HL-60 (cell line): ENCODE results near the gene MAP3K8.

Experiments
- DNase-seq, 2 experiments: peaks; one replicate each; pipeline ENCODE4 v3.0.0-alpha.2; 2010 to 2020; ENCODE audit warnings: low read depth in 1 of 2, low spot score in 1 of 2
- H3K27ac ChIP-seq: fragments of 250-450 bp; sonication (Bioruptor Pico); replicated peaks from 2 replicates; pipeline ENCODE4 v1.5.1; 2020; ENCODE audit warnings: mild to moderate bottlenecking, moderate library complexity
- H3K27me3 ChIP-seq: fragments of 250-450 bp; sonication (Bioruptor Pico); 2 replicates; pipeline ENCODE4 v1.5.1; 2021; ENCODE audit warnings: mild to moderate bottlenecking, moderate library complexity; ENCODE audit not compliant: insufficient read depth, poor library complexity, severe bottlenecking
- H3K4me3 ChIP-seq: replicated peaks from 2 replicates; pipeline ENCODE4 v1.5.1; 2011; ENCODE audit warnings: mild to moderate bottlenecking, control low read depth, low read length; ENCODE audit not compliant: insufficient read depth
- CTCF ChIP-seq: IDR thresholded peaks from one replicate; pipeline ENCODE4 v1.5.1; 2011; ENCODE audit warnings: low read length, control low read depth, inconsistent platforms; ENCODE audit not compliant: insufficient read depth
- GABPA ChIP-seq: IDR thresholded peaks from 2 replicates; pipeline ENCODE4 v1.6.1; 2012; ENCODE audit warnings: low read depth
- POLR2AphosphoS5 ChIP-seq: IDR thresholded peaks from 2 replicates; pipeline ENCODE4 v1.6.1; 2012; ENCODE audit warnings: low read depth
- REST ChIP-seq: IDR thresholded peaks from 2 replicates; pipeline ENCODE4 v1.6.1; 2012; ENCODE audit warnings: low read depth; ENCODE audit not compliant: insufficient replicate concordance
- SPI1 ChIP-seq: IDR thresholded peaks from 2 replicates; pipeline ENCODE4 v1.6.1; 2012; ENCODE audit warnings: low read depth, mild to moderate bottlenecking, borderline replicate concordance

The MAP3K8 gene

GRCh38 chr10:30462513-30462912 lies 28.5 kb downstream of the MAP3K8 start:
- DNase-seq: peak in 1 of 2 experiments; percentile 52
- TF ChIP-seq REST (no peak), CTCF (no peak), SPI1 (no peak)
- Histone ChIP-seq H3K27me3 (no peaks in the 10 kb centered on the region), H3K4me3 (no peak overlapping the region), H3K27ac (peak overlapping the region; percentile 45; the same call in 1 of the 2 replicates)

- DNase-seq: peak in 1 of 2 experiments; percentile 37
- Histone ChIP-seq H3K27ac (no peak overlapping the region), H3K27me3 (no peaks in the 10 kb centered on the region), H3K4me3 (no peak overlapping the region)
- no peak for TF ChIP-seq POLR2AphosphoS5
- TF ChIP-seq REST: no peak
- TF ChIP-seq CTCF: no peak
- no peak for TF ChIP-seq SPI1
- TF ChIP-seq GABPA: no peak
Measured at GRCh38 chr10:30463944-30464451, 30.0 kb downstream of the MAP3K8 start.

GRCh38 chr10:30464675-30465074 lies 30.7 kb downstream of the MAP3K8 start:
- Histone ChIP-seq H3K4me3 (no peak overlapping the region), H3K27me3 (no peaks in the 10 kb centered on the region), H3K27ac (no peak overlapping the region)
- DNase-seq: no peak
- TF ChIP-seq CTCF (no peak), SPI1 (no peak)

DNA sequence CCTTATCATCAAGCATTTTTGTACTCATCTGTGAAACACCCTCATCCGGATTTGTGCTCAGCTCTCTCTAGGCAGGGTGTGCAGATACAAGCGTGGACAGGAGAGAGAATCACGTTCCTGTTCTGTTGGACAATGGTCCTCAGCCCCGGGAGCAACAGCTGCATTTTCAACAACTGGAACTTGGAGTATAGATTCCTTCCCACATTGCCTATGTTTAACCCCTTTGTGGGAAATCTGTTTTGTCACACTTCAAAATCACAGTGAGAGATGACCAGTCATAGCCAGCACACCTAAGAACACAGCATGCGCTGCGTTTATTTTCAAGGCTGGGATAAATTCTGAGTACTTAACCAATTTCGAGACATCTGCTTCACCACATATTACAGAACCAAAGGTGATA lies 32.5 kb downstream of the MAP3K8 start:
- Histone ChIP-seq H3K27ac (no peak overlapping the region), H3K27me3 (no peaks in the 10 kb centered on the region), H3K4me3 (no peak overlapping the region)
- TF ChIP-seq CTCF (no peak), REST (no peak), SPI1 (no peak), GABPA (no peak), POLR2AphosphoS5 (no peak)
- no peak for DNase-seq
